Uterus (tissue), 4 donors: ENCODE data around the gene ZNF319. TPM values are rescaled to one million over a fixed set of nuclear protein-coding genes. Genes with fewer than 3 reads are reported as not detected.

Source experiments
- DNase-seq, 2 donors: peaks; one replicate each; pipeline ENCODE4 v3.0.0-alpha.2; 2019 to 2020
- H3K27ac ChIP-seq, 2 donors: fragments of 200-600 bp; sonication (generic); 1 replicate in 1 of 2; 2 replicates in 1 of 2; pipeline ENCODE4 v1.5.1; 2016 to 2018
- H3K27me3 ChIP-seq, 2 donors: fragments of 200-600 bp; sonication (generic); one replicate each; pipeline ENCODE4 v1.5.1; 2018 to 2019; ENCODE audit warnings: control low read depth in 1 of 2
- H3K36me3 ChIP-seq, 2 donors: fragments of 200-600 bp; sonication (generic); one replicate each; pipeline ENCODE4 v1.5.1; 2019; ENCODE audit warnings: control low read depth in 1 of 2
- H3K4me1 ChIP-seq, 2 donors: fragments of 200-600 bp; sonication (generic); one replicate each; pipeline ENCODE4 v1.5.1; 2018 to 2019; ENCODE audit warnings: control low read depth in 1 of 2
- H3K4me3 ChIP-seq, 2 donors: fragments of 200-600 bp; sonication (generic); 1 replicate in 1 of 2; 2 replicates in 1 of 2; pipeline ENCODE4 v1.5.1; 2018 to 2019; ENCODE audit warnings: mild to moderate bottlenecking in 1 of 2
- H3K9me3 ChIP-seq, 2 donors: fragments of 200-600 bp; sonication (generic); one replicate each; pipeline ENCODE4 v1.5.1; 2019; ENCODE audit warnings: control low read depth in 1 of 2
- CTCF ChIP-seq, 4 experiments: fragments of 200-600 bp in 2 of 4; fragments of 450-650 bp in 2 of 4; sonication (generic) in 2 of 4; IDR thresholded peaks; one replicate each; pipeline ENCODE4 v1.5.1; 2016 to 2019; ENCODE audit warnings: antibody characterized with exemption in 4 of 4, mild to moderate bottlenecking in 2 of 4, moderate library complexity in 1 of 4
- POLR2A ChIP-seq, 2 donors: fragments of 450-650 bp; IDR thresholded peaks; one replicate each; pipeline ENCODE4 v1.6.1; 2016; ENCODE audit warnings: antibody characterized with exemption in 2 of 2, mild to moderate bottlenecking in 1 of 2, moderate library complexity in 1 of 2
- intact Hi-C: fragments of 100-400 bp; cut with DNase I; formaldehyde crosslinking; loops from one replicate; pipeline ENCODE4 v1.15.1; 2023; ENCODE audit warnings: low total_unique reads
- total RNA-seq, 4 donors: library from RNA; depleted of rRNA in 3 of 4; stranded (reverse); fragments of >200 nt in 3 of 4; gene quantifications; one replicate each; pipeline versions ENCODE4 v1.1.0 to v1.2.4, GENCODE V29; 2014 to 2023
- donor health status: DM: yes; HTN: yes; CAD: no.

Gene ZNF319
- total RNA-seq, 4 donors from 2014 or later: 5.4 to 11.5 (median 6.9) TPM

GRCh38 chr16:58019866-58020538 is 19.5 kb upstream of the ZNF319 start:
- Histone ChIP-seq H3K4me1 (peaks cover 0 to 12% of the 10 kb centered on the region in 2 donors), H3K4me3 (no peak overlapping the region), H3K9me3 (no peaks in the 10 kb centered on the region), H3K27ac (no peak overlapping the region), H3K27me3 (no peaks in the 10 kb centered on the region), H3K36me3 (no peaks in the 10 kb centered on the region)
- TF ChIP-seq CTCF (IDR thresholded peaks at IDR 0.05) (no peak), POLR2A (IDR thresholded peaks at IDR 0.05) (no peak)
- no peak for DNase-seq
- intact Hi-C loops: loop anchor here (5.0 kb wide), 1 partner anchor 107 kb away; the partner anchor contains the start of gene CFAP20

DNA sequence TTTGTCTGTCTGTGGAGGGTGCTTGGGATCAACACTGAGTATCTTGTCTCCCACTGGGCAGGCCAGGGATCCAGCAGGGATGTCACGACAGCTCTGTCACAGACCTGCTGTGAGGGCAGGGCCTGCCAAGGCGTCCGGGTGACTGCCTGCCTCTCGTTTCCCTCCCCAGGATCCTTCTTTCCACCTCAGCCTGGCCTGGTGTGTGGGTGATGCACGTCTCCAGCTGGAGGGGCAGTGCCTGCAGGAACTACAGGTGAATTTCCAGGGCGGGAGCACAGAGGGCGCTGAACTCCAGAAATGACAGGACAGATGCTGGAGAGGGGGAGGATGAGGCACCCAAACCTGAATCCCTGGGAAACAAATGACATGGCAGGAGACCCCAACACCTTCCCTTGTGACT is 18.3 kb upstream of the ZNF319 start:
- H3K27ac ChIP-seq: no peak overlapping the region
- H3K4me3 ChIP-seq: no peak overlapping the region
- TF ChIP-seq POLR2A (IDR thresholded peaks at IDR 0.05) (no peak), CTCF (IDR thresholded peaks at IDR 0.05) (no peak)
- no peaks in the 10 kb centered on the region for H3K27me3 ChIP-seq
- H3K4me1 ChIP-seq: peaks cover 0 to 12% of the 10 kb centered on the region in 2 donors
- DNase-seq: no peak
- intact Hi-C loops: no loop called here
- H3K36me3 ChIP-seq: no peaks in the 10 kb centered on the region
- H3K9me3 ChIP-seq: no peaks in the 10 kb centered on the region

- Histone ChIP-seq H3K4me3 (no peak overlapping the region), H3K36me3 (no peaks in the 10 kb centered on the region), H3K4me1 (peaks cover 0 to 2% of the 10 kb centered on the region in 2 donors), H3K27me3 (no peaks in the 10 kb centered on the region), H3K27ac (no peak overlapping the region), H3K9me3 (no peaks in the 10 kb centered on the region)
- DNase-seq: no peak
- intact Hi-C loops: no loop called here
- TF ChIP-seq POLR2A (IDR thresholded peaks at IDR 0.05) (no peak), CTCF (IDR thresholded peaks at IDR 0.05) (no peak)
Observed at GRCh38 chr16:58016840-58017446, 16.5 kb upstream of the ZNF319 start.

DNA sequence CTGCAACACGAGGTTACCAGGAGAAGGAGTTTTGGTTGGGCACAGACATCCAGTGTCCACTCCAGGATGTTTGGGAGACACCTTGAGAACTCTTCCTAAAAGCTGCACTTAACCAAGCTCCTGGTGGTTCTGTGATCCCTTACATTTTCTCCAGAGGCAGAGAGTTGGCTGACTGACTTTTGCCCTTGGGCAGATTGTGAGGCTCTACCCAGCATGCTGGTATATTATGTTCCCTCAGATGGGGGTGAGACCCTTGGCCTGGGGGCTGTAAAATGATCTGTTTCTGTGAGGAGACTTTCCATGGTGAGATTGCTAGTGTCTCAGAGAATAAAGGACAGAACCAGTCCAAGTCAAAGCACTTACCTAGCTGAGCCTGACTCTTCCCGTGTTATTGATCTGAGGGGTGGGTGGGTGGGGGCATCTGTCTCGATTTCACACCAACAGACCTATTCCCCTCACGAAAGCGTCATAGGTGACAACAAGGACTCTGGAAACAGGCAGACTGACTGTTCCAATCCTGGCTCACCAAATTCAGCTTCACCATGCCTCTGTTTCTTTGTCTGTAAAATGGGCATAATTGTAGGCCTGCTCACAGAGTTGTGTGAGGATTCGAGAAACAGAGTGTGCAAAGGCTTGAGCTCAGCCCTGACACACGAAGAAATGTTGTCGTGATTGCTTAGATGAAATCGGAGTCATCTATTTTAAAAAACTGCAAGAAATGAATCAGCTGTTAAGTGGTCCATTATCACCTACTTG is 12.9 kb upstream of the ZNF319 start:
- Histone ChIP-seq H3K27ac (no peak overlapping the region), H3K27me3 (no peaks in the 10 kb centered on the region), H3K4me1 (no peaks in the 10 kb centered on the region), H3K36me3 (no peaks in the 10 kb centered on the region), H3K4me3 (no peak overlapping the region), H3K9me3 (no peaks in the 10 kb centered on the region)
- TF ChIP-seq CTCF (IDR thresholded peaks at IDR 0.05) (no peak), POLR2A (IDR thresholded peaks at IDR 0.05) (no peak)
- intact Hi-C loops: no loop called here
- DNase-seq: no peak

DNA sequence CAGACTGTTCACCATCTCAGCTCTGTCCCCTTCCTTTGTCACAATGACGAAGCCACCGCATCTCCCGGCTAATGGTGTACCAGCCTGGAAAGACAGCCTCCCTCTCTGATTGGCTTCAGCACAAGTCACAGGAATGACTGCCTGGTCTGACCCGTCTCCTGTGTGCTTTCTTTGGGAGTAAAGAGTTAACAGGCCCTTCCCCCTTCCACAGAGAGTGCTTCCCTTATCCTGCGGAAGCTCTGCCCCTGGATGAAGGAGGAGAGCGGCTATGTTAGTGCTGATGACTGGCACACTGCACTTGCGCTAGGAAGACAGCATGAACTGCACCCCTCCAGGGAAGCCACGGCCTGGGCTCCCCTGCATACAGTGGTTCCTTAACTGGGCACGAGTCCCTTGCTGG is 12.0 kb upstream of the ZNF319 start:
- no peak overlapping the region for H3K27ac ChIP-seq
- no peaks in the 10 kb centered on the region for H3K27me3 ChIP-seq
- H3K4me3 ChIP-seq: no peak overlapping the region
- TF ChIP-seq POLR2A (IDR thresholded peaks at IDR 0.05) (no peak), CTCF (IDR thresholded peaks at IDR 0.05) (no peak)
- intact Hi-C loops: no loop called here
- H3K9me3 ChIP-seq: no peaks in the 10 kb centered on the region
- no peaks in the 10 kb centered on the region for H3K4me1 ChIP-seq
- no peak for DNase-seq
- H3K36me3 ChIP-seq: no peaks in the 10 kb centered on the region
